ELF-1 (cell line): Measurements from ENCODE around the gene COL6A2.

Experiments
- DNase-seq: peaks from one replicate; pipeline ENCODE4 v3.0.0-alpha.2; 2016; ENCODE audit warnings: low read depth, low spot score

COL6A2 gene

GRCh38 chr21:46112725-46113215 is 14.9 kb downstream of the COL6A2 start:
- DNase-seq = no peak

- DNase-seq = no peak
These were observed 15.7 kb downstream of the COL6A2 start for GRCh38 chr21:46113497-46114176.

GRCh38 chr21:46114963-46115362 is 17.1 kb downstream of the COL6A2 start:
- DNase-seq = no peak

GRCh38 chr21:46115441-46116188 is 17.7 kb downstream of the COL6A2 start:
- no peak for DNase-seq

- no peak for DNase-seq
These were observed 18.4 kb downstream of the COL6A2 start for GRCh38 chr21:46116189-46116775.

GRCh38 chr21:46116776-46117585 is 19.1 kb downstream of the COL6A2 start:
- DNase-seq = no peak

- DNase-seq = no peak
These were observed 19.8 kb downstream of the COL6A2 start for GRCh38 chr21:46117586-46118315.

GRCh38 chr21:46118316-46119143 is 20.6 kb downstream of the COL6A2 start:
- no peak for DNase-seq

- DNase-seq = no peak
These were observed 21.3 kb downstream of the COL6A2 start for GRCh38 chr21:46119144-46119636.

GRCh38 chr21:46119637-46120271 is 21.8 kb downstream of the COL6A2 start:
- no peak for DNase-seq

- no peak for DNase-seq
These were observed 22.7 kb downstream of the COL6A2 start for GRCh38 chr21:46120301-46121285.

GRCh38 chr21:46121286-46122221 is 23.6 kb downstream of the COL6A2 start:
- no peak for DNase-seq

- no peak for DNase-seq
These were observed 24.3 kb downstream of the COL6A2 start for GRCh38 chr21:46122237-46122671.

- no peak for DNase-seq
These were observed 25.1 kb downstream of the COL6A2 start for GRCh38 chr21:46122758-46123683.

- no peak for DNase-seq
These were observed 26.4 kb downstream of the COL6A2 start for GRCh38 chr21:46124083-46124925.
